PFSK-1 (cell line): ENCODE data around the gene MTMR4.

Experiments used
- POLR2AphosphoS5 ChIP-seq: IDR thresholded peaks from 2 replicates; pipeline ENCODE4 v1.6.1; 2012; ENCODE audit warnings: low read depth, mild to moderate bottlenecking, control low read depth, low read length, moderate library complexity
- SIN3A ChIP-seq: IDR thresholded peaks from 2 replicates; pipeline ENCODE4 v1.6.1; 2012; ENCODE audit warnings: mild to moderate bottlenecking, low read length, moderate library complexity, borderline replicate concordance; ENCODE audit not compliant: insufficient read depth
- TAF1 ChIP-seq: IDR thresholded peaks from 2 replicates; pipeline ENCODE4 v1.6.1; 2012; ENCODE audit warnings: low read length, control low read depth, borderline replicate concordance; ENCODE audit not compliant: insufficient read depth

DNA sequence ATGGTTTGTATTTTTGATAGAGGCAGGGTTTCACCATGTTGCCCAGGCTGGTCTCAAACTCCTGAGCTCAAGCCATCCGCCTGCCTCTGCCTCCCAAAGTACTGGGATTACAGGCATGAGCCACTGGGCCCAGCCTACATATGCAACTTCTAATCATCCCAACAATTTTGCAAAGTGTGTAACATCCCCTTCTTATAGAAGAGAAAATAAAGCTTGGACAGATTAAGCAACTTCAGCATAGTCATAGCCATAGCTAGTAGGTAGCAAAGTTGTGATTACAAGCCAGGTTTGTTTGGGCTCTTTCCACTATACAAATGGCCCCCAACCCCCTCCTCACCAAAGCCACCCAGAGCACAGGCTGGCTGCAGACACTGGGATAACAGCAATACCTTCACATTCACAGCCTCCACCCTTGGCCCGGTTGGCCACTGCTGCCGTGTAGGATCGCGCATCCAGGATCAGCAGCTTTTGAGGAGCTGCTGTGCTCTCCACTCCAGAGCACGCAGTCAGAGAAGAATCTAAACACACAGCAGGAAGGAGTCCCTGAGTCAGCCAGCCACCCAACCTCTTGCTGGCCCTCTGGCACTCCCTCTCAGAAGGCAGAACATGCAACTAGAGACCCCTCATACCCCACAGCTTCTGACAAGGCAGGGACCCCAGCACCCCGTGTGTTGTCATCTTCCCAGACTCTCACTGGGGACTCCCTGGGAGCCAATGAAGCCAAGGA, 7.9 kb downstream of the MTMR4 start:
- no peak for TF ChIP-seq POLR2AphosphoS5
- no peak for TF ChIP-seq TAF1
- TF ChIP-seq SIN3A = no peak
